ENCODE data around the gene PPP4R1. TPM values are rescaled to one million over a fixed set of nuclear protein-coding genes. Genes with fewer than 3 reads are reported as not detected.

PPP4R1 gene
- total RNA-seq, 1 experiment from 2014 or later = 45.1 TPM

GRCh38 chr18:9545029-9545428, 69.3 kb downstream of the PPP4R1 start:
- Histone ChIP-seq H3K36me3 (peaks cover 41% of the 10 kb centered on the region), H3K4me3 (no peak overlapping the region), H3K27me3 (no peaks in the 10 kb centered on the region), H3K9me3 (no peaks in the 10 kb centered on the region)
- no peak for DNase-seq

- Histone ChIP-seq H3K9me3 (no peaks in the 10 kb centered on the region), H3K36me3 (peaks cover 22% of the 10 kb centered on the region), H3K27me3 (no peaks in the 10 kb centered on the region), H3K4me3 (no peak overlapping the region)
- no peak for DNase-seq
These were observed 71.4 kb downstream of the PPP4R1 start for GRCh38 chr18:9542924-9543323.

- H3K27me3 ChIP-seq = no peaks in the 10 kb centered on the region
- peaks cover 2% of the 10 kb centered on the region for H3K36me3 ChIP-seq
- H3K4me3 ChIP-seq = no peak overlapping the region
- no peaks in the 10 kb centered on the region for H3K9me3 ChIP-seq
- no peak for DNase-seq
These were observed 74.4 kb downstream of the PPP4R1 start for GRCh38 chr18:9539938-9540337.

GRCh38 chr18:9539283-9539682, 75.1 kb downstream of the PPP4R1 start:
- no peaks in the 10 kb centered on the region for H3K27me3 ChIP-seq
- no peaks in the 10 kb centered on the region for H3K9me3 ChIP-seq
- DNase-seq = peak; percentile 15
- H3K4me3 ChIP-seq = no peak overlapping the region
- H3K36me3 ChIP-seq = peaks cover 2% of the 10 kb centered on the region

GRCh38 chr18:9537677-9538076, 76.7 kb downstream of the PPP4R1 start:
- no peaks in the 10 kb centered on the region for H3K27me3 ChIP-seq
- peaks cover 4% of the 10 kb centered on the region for H3K36me3 ChIP-seq
- H3K9me3 ChIP-seq = no peaks in the 10 kb centered on the region
- no peak overlapping the region for H3K4me3 ChIP-seq
- DNase-seq = no peak

- H3K27me3 ChIP-seq = no peaks in the 10 kb centered on the region
- H3K36me3 ChIP-seq = peaks cover 4% of the 10 kb centered on the region
- no peaks in the 10 kb centered on the region for H3K9me3 ChIP-seq
- no peak overlapping the region for H3K4me3 ChIP-seq
- DNase-seq = no peak
These were observed 77.8 kb downstream of the PPP4R1 start for GRCh38 chr18:9536354-9537152.

- peaks cover 10% of the 10 kb centered on the region for H3K36me3 ChIP-seq
- DNase-seq = no peak
- H3K9me3 ChIP-seq = no peaks in the 10 kb centered on the region
- no peak overlapping the region for H3K4me3 ChIP-seq
- H3K27me3 ChIP-seq = no peaks in the 10 kb centered on the region
These were observed 78.8 kb downstream of the PPP4R1 start for GRCh38 chr18:9535430-9535991.

- H3K27me3 ChIP-seq = no peaks in the 10 kb centered on the region
- peaks cover 14% of the 10 kb centered on the region for H3K36me3 ChIP-seq
- H3K9me3 ChIP-seq = no peaks in the 10 kb centered on the region
- H3K4me3 ChIP-seq = no peak overlapping the region
- DNase-seq = no peak
These were observed 79.5 kb downstream of the PPP4R1 start for GRCh38 chr18:9534844-9535243.

- H3K9me3 ChIP-seq = peaks cover 2% of the 10 kb centered on the region; the same call in 1 of the 2 replicates
- DNase-seq = no peak
- H3K36me3 ChIP-seq = peaks cover 16% of the 10 kb centered on the region
- no peaks in the 10 kb centered on the region for H3K27me3 ChIP-seq
- no peak overlapping the region for H3K4me3 ChIP-seq
These were observed 82.5 kb downstream of the PPP4R1 start for GRCh38 chr18:9531791-9532410.

GRCh38 chr18:9530226-9531009, 83.9 kb downstream of the PPP4R1 start:
- Histone ChIP-seq H3K4me3 (no peak overlapping the region), H3K27me3 (no peaks in the 10 kb centered on the region), H3K36me3 (peaks cover 20% of the 10 kb centered on the region), H3K9me3 (peaks cover 2% of the 10 kb centered on the region; the same call in 1 of the 2 replicates)
- no peak for DNase-seq

- Histone ChIP-seq H3K4me3 (no peak overlapping the region), H3K36me3 (peaks cover 34% of the 10 kb centered on the region), H3K27me3 (no peaks in the 10 kb centered on the region), H3K9me3 (peaks cover 2% of the 10 kb centered on the region; the same call in 1 of the 2 replicates)
- no peak for DNase-seq
These were observed 87.9 kb downstream of the PPP4R1 start for GRCh38 chr18:9526458-9526857.

GRCh38 chr18:9522952-9523351, 91.4 kb downstream of the PPP4R1 start:
- peaks cover 24% of the 10 kb centered on the region for H3K36me3 ChIP-seq
- no peak for DNase-seq
- H3K4me3 ChIP-seq = no peak overlapping the region
- H3K27me3 ChIP-seq = no peaks in the 10 kb centered on the region
- H3K9me3 ChIP-seq = no peaks in the 10 kb centered on the region

- Histone ChIP-seq H3K9me3 (no peaks in the 10 kb centered on the region), H3K27me3 (no peaks in the 10 kb centered on the region), H3K36me3 (peaks cover 25% of the 10 kb centered on the region), H3K4me3 (no peak overlapping the region)
- no peak for DNase-seq
These were observed 92.6 kb downstream of the PPP4R1 start for GRCh38 chr18:9521770-9522169.

GRCh38 chr18:9520666-9521065, 93.7 kb downstream of the PPP4R1 start:
- H3K4me3 ChIP-seq = no peak overlapping the region
- no peak for DNase-seq
- no peaks in the 10 kb centered on the region for H3K9me3 ChIP-seq
- no peaks in the 10 kb centered on the region for H3K27me3 ChIP-seq
- H3K36me3 ChIP-seq = peaks cover 24% of the 10 kb centered on the region

GRCh38 chr18:9519399-9519798, 95.0 kb downstream of the PPP4R1 start:
- H3K27me3 ChIP-seq = no peaks in the 10 kb centered on the region
- no peak for DNase-seq
- no peaks in the 10 kb centered on the region for H3K9me3 ChIP-seq
- peaks cover 18% of the 10 kb centered on the region for H3K36me3 ChIP-seq
- no peak overlapping the region for H3K4me3 ChIP-seq

- peaks cover 16% of the 10 kb centered on the region for H3K36me3 ChIP-seq
- H3K4me3 ChIP-seq = no peak overlapping the region
- no peak for DNase-seq
- no peaks in the 10 kb centered on the region for H3K27me3 ChIP-seq
- no peaks in the 10 kb centered on the region for H3K9me3 ChIP-seq
These were observed 96.5 kb downstream of the PPP4R1 start for GRCh38 chr18:9517869-9518268.

All from MG63 (cell line).